SU-DHL-6 (cell line): Measurements from ENCODE around the gene SLC47A2.

ENCODE experiments used
- EZH2phosphoT487 ChIP-seq: fragments of 200-600 bp; sonication (generic), shearing (Covaris generic); conservative IDR thresholded peaks from 2 replicates; pipeline ENCODE4 v1.6.1; 2018; ENCODE audit warnings: mild to moderate bottlenecking, antibody characterized with exemption, low read length, moderate library complexity, mixed read lengths
- TF ChIP-seq, protein P1 (sequence below): fragments of 200-600 bp; sonication (generic); IDR thresholded peaks from one replicate; pipeline ENCODE4 v1.5.1; 2017; ENCODE audit warnings: antibody characterized with exemption, mild to moderate bottlenecking, low read length, moderate library complexity; ENCODE audit not compliant: insufficient read depth, poor library complexity, severe bottlenecking

DNA sequence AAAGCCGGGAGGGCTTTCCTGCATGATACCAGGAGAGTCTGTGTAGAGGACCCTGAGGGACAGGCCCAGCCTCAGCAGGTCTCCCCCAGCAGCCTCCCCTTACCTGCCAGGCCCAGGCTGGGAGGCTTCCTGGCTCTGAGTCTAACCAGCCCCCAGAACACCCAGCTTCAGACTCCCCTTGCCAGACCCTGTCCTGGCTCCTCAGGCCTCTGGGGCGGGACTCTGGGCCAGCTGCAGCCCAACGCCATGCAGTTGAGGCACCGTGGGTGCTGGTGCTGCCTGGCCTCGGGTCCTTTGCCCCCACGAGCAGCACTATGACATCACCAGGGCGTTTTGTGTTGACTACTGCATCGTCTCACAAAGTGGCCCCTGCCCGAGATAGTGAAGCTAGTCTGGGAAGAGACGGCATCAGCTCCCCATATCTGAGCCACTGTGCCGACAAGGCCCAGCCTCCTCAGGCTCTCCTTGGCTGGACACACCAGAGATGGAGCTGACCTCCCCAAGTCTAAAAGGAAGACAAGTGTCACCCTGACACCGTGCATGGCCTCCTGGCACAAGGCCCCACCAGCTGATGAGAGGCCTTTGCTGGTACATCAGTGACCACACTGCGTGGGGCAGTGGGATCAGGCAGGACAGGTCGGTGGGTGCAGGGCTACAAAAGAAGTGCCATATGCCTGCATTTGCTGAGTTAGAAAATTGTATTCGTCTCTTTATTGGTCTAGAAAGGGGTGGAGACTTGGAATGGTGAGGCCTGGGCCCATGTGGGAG is 21.1 kb upstream of the SLC47A2 start:
- TF ChIP-seq, protein P1, sequence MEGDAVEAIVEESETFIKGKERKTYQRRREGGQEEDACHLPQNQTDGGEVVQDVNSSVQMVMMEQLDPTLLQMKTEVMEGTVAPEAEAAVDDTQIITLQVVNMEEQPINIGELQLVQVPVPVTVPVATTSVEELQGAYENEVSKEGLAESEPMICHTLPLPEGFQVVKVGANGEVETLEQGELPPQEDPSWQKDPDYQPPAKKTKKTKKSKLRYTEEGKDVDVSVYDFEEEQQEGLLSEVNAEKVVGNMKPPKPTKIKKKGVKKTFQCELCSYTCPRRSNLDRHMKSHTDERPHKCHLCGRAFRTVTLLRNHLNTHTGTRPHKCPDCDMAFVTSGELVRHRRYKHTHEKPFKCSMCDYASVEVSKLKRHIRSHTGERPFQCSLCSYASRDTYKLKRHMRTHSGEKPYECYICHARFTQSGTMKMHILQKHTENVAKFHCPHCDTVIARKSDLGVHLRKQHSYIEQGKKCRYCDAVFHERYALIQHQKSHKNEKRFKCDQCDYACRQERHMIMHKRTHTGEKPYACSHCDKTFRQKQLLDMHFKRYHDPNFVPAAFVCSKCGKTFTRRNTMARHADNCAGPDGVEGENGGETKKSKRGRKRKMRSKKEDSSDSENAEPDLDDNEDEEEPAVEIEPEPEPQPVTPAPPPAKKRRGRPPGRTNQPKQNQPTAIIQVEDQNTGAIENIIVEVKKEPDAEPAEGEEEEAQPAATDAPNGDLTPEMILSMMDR: no peak
- TF ChIP-seq EZH2phosphoT487: no peak
